Endodermal cell (in vitro differentiated cells): Measurements from ENCODE around the gene HYDIN. TPM values are rescaled to one million over a fixed set of nuclear protein-coding genes. Genes with fewer than 3 reads are reported as not detected.

ENCODE experiments used
- DNase-seq: peaks from one replicate; pipeline ENCODE4 v3.0.0-alpha.2; 2017
- H3K27ac ChIP-seq: 2 replicates; pipeline ENCODE4 v1.5.1; 2013; ENCODE audit warnings: mild to moderate bottlenecking, low read depth, low read length, moderate library complexity
- H3K27me3 ChIP-seq: 2 replicates; pipeline ENCODE4 v1.6.1; 2013; ENCODE audit warnings: mild to moderate bottlenecking, low read length, moderate library complexity; ENCODE audit not compliant: insufficient read depth, control insufficient read depth, poor library complexity, severe bottlenecking
- H3K36me3 ChIP-seq: 2 replicates; pipeline ENCODE4 v1.7.0; 2013; ENCODE audit warnings: mild to moderate bottlenecking, low read length, moderate library complexity; ENCODE audit not compliant: control insufficient read depth, insufficient read depth
- H3K4me1 ChIP-seq: one replicate; pipeline ENCODE4 v1.7.0; 2013; ENCODE audit warnings: low read length; ENCODE audit not compliant: control insufficient read depth, insufficient read depth
- H3K4me3 ChIP-seq: 2 replicates; pipeline ENCODE4 v1.5.1; 2013; ENCODE audit warnings: mild to moderate bottlenecking, low read length, moderate library complexity
- H3K9ac ChIP-seq: 2 replicates; pipeline ENCODE4 v1.6.1; 2013; ENCODE audit warnings: mild to moderate bottlenecking, low read length, moderate library complexity; ENCODE audit not compliant: poor library complexity, severe bottlenecking; ENCODE audit errors: extremely low read depth
- H3K9me3 ChIP-seq: 2 replicates; pipeline ENCODE4 v1.6.1; 2013; ENCODE audit warnings: mild to moderate bottlenecking, low read length, moderate library complexity; ENCODE audit not compliant: control insufficient read depth
- H3K27ac Mint-ChIP-seq: 2 replicates; pipeline ENCODE4 v1.8.0; 2020; ENCODE audit warnings: mixed read lengths
- H3K27me3 Mint-ChIP-seq: 2 replicates; pipeline ENCODE4 v1.8.0; 2021; ENCODE audit warnings: mild to moderate bottlenecking, mixed read lengths; ENCODE audit not compliant: insufficient read depth
- H3K36me3 Mint-ChIP-seq: 2 replicates; pipeline ENCODE4 v1.8.0; 2020; ENCODE audit warnings: low read depth, mixed read lengths
- H3K4me1 Mint-ChIP-seq: 2 replicates; pipeline ENCODE4 v1.8.0; 2020; ENCODE audit warnings: mixed read lengths
- H3K4me3 Mint-ChIP-seq: 2 replicates; pipeline ENCODE4 v1.8.0; 2020; ENCODE audit warnings: mild to moderate bottlenecking, moderate library complexity, mixed read lengths
- H3K9me3 Mint-ChIP-seq: 2 replicates; pipeline ENCODE4 v1.8.0; 2020; ENCODE audit warnings: mild to moderate bottlenecking, mixed read lengths
- CTCF ChIP-seq: fragments of 200-600 bp; sonication (generic); conservative IDR thresholded peaks from 2 replicates; pipeline ENCODE4 v1.5.0; 2021; ENCODE audit warnings: antibody characterized with exemption, mild to moderate bottlenecking
- WGBS, 2 experiments: methylation state at CpG; one replicate each; pipeline versions ENCODE4 v1.1.5 to v1.1.7; 2013; ENCODE audit warnings: missing lambda C conversion rate in 2 of 2, mixed read lengths in 1 of 2; ENCODE audit not compliant: insufficient coverage in 1 of 2, insufficient read length in 1 of 2; 5-methylcytosine and 5-hydroxymethylcytosine counted together
- total RNA-seq, 2 donors: library from RNA; stranded (reverse); fragmentation: NEBNext Ultra II Directional in 1 of 2; extraction: Animal tissue kit (Norgen Biotek cat#: 25700) in 1 of 2; gene quantifications; 2 replicates in 1 of 2; 3 replicates in 1 of 2; pipeline ENCODE4 v1.2.1, GENCODE V29; 2021

Gene HYDIN
- total RNA-seq, 2 donors from 2014 or later = 6.4 to 7.7 TPM

- no peak overlapping the region for H3K4me3 ChIP-seq
- 79 to 85% methylated on average over 2 to 8 of the region's 8 CpGs for WGBS, 2 experiments
- peaks cover 19% of the 10 kb centered on the region for H3K4me1 Mint-ChIP-seq
Measured at GRCh38 chr16:70790815-70791214, 439.7 kb downstream of the HYDIN start.

GRCh38 chr16:70789595-70790447, 440.7 kb downstream of the HYDIN start:
- no peak overlapping the region for H3K27ac ChIP-seq
- 90 to 91% methylated on average over 10 to 16 of the region's 16 CpGs for WGBS, 2 experiments
- H3K4me3 Mint-ChIP-seq = no peak overlapping the region

More at GRCh38 chr16:70790815-70791214, 439.7 kb downstream of the HYDIN start:
- H3K27ac Mint-ChIP-seq = peak overlapping the region; percentile 61
- H3K27me3 Mint-ChIP-seq = no peaks in the 10 kb centered on the region
- DNase-seq = no peak
- peaks cover 4% of the 10 kb centered on the region for H3K36me3 Mint-ChIP-seq
- no peak overlapping the region for H3K9ac ChIP-seq
- peaks cover 7% of the 10 kb centered on the region for H3K36me3 ChIP-seq
- no peak for TF ChIP-seq CTCF
- H3K27me3 ChIP-seq = no peaks in the 10 kb centered on the region
- no peaks in the 10 kb centered on the region for H3K9me3 Mint-ChIP-seq
- H3K4me1 ChIP-seq = no peaks in the 10 kb centered on the region
- H3K4me3 Mint-ChIP-seq = no peak overlapping the region
- no peaks in the 10 kb centered on the region for H3K9me3 ChIP-seq
- no peak overlapping the region for H3K27ac ChIP-seq

More at GRCh38 chr16:70789595-70790447, 440.7 kb downstream of the HYDIN start:
- DNase-seq = no peak
- Mint-ChIP-seq H3K36me3 (peaks cover 12% of the 10 kb centered on the region), H3K4me1 (peaks cover 19% of the 10 kb centered on the region), H3K27me3 (no peaks in the 10 kb centered on the region), H3K9me3 (no peaks in the 10 kb centered on the region), H3K27ac (no peak overlapping the region)
- Histone ChIP-seq H3K9me3 (no peaks in the 10 kb centered on the region), H3K4me3 (no peak overlapping the region), H3K9ac (no peak overlapping the region), H3K27me3 (no peaks in the 10 kb centered on the region), H3K36me3 (peaks cover 17% of the 10 kb centered on the region), H3K4me1 (no peaks in the 10 kb centered on the region)
- TF ChIP-seq CTCF = no peak
